Progenitor cell of endocrine pancreas (in vitro differentiated cells): ENCODE data around the gene PRDM11. TPM values are rescaled to one million over a fixed set of nuclear protein-coding genes. Genes with fewer than 3 reads are reported as not detected.
"Not testable (repeated sequence)": the region's sequence is repeated elsewhere in the genome, so short reads cannot be mapped to it uniquely, and the experiment has no call there.

Experiments used
- DNase-seq: peaks from one replicate; pipeline ENCODE4 v3.0.0; 2021; ENCODE audit warnings: low spot score; ENCODE audit not compliant: unreplicated experiment
- H3K27ac Mint-ChIP-seq: 2 replicates; pipeline ENCODE4 v1.8.0; 2021; ENCODE audit warnings: mild to moderate bottlenecking, moderate library complexity, mixed read lengths
- H3K27me3 Mint-ChIP-seq: 2 replicates; pipeline ENCODE4 v1.8.0; 2021; ENCODE audit warnings: mixed read lengths
- H3K36me3 Mint-ChIP-seq: 2 replicates; pipeline ENCODE4 v1.8.0; 2022; ENCODE audit warnings: mixed read lengths; ENCODE audit not compliant: insufficient read depth
- H3K4me1 Mint-ChIP-seq: 2 replicates; pipeline ENCODE4 v1.8.0; 2021; ENCODE audit warnings: low read depth, mixed read lengths
- H3K4me3 Mint-ChIP-seq: 2 replicates; pipeline ENCODE4 v1.8.0; 2021; ENCODE audit warnings: low read depth, mild to moderate bottlenecking, moderate library complexity, mixed read lengths
- H3K9me3 Mint-ChIP-seq: 2 replicates; pipeline ENCODE4 v1.8.0; 2021; ENCODE audit warnings: low read depth, mixed read lengths
- total RNA-seq: library from RNA; stranded (reverse); gene quantifications from 2 replicates; pipeline ENCODE4 v1.2.1, GENCODE V29; 2021
- TF ChIP-seq, protein P1 (sequence below): fragments of 200-600 bp; sonication (generic); IDR thresholded peaks from one replicate; pipeline ENCODE4 v1.5.0; 2021; ENCODE audit warnings: antibody characterized with exemption, mild to moderate bottlenecking; ENCODE audit not compliant: unreplicated experiment

The PRDM11 gene
- total RNA-seq, 1 donor from 2014 or later, result 27.1 TPM

DNA sequence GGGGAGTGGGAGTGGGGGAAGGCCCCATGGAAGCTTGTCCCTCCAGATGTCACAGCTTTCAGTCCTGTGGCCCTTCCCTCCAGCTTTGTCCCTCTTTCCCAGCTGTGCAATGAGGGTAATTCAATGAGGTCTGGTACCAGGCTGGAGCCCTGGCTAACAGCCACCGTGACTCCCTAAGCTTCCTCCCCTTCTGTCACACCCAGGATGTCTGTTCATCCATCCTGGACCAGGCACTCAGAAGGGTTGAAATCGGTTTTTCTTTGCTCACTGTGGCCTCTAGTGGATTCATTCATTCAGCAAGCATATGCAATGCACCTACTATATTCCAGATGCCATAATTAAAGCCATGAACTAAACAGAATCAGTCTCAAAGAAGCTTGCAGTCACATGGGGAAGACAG lies 101.0 kb downstream of the PRDM11 start:
- no peak overlapping the region for H3K27ac Mint-ChIP-seq
- H3K36me3 Mint-ChIP-seq, result peaks cover 8% of the 10 kb centered on the region

GRCh38 chr11:45248501-45249011 lies 102.1 kb downstream of the PRDM11 start:
- DNase-seq, result no peak
- no peak overlapping the region for H3K27ac Mint-ChIP-seq
- H3K27me3 Mint-ChIP-seq, result no peaks in the 10 kb centered on the region
- TF ChIP-seq, protein P1, sequence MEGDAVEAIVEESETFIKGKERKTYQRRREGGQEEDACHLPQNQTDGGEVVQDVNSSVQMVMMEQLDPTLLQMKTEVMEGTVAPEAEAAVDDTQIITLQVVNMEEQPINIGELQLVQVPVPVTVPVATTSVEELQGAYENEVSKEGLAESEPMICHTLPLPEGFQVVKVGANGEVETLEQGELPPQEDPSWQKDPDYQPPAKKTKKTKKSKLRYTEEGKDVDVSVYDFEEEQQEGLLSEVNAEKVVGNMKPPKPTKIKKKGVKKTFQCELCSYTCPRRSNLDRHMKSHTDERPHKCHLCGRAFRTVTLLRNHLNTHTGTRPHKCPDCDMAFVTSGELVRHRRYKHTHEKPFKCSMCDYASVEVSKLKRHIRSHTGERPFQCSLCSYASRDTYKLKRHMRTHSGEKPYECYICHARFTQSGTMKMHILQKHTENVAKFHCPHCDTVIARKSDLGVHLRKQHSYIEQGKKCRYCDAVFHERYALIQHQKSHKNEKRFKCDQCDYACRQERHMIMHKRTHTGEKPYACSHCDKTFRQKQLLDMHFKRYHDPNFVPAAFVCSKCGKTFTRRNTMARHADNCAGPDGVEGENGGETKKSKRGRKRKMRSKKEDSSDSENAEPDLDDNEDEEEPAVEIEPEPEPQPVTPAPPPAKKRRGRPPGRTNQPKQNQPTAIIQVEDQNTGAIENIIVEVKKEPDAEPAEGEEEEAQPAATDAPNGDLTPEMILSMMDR, result no peak
- peaks cover 2% of the 10 kb centered on the region for H3K4me1 Mint-ChIP-seq
- H3K4me3 Mint-ChIP-seq, result no peak overlapping the region
- H3K36me3 Mint-ChIP-seq, result peaks cover 11% of the 10 kb centered on the region
- H3K9me3 Mint-ChIP-seq, result no peaks in the 10 kb centered on the region

More for the DNA sequence above, 101.0 kb downstream of the PRDM11 start:
- H3K27me3 Mint-ChIP-seq, result no peaks in the 10 kb centered on the region
- no peaks in the 10 kb centered on the region for H3K9me3 Mint-ChIP-seq
- TF ChIP-seq, protein P1, result no peak
- DNase-seq, result no peak
- no peak overlapping the region for H3K4me3 Mint-ChIP-seq
- H3K4me1 Mint-ChIP-seq, result peaks cover 2% of the 10 kb centered on the region

- H3K4me3 Mint-ChIP-seq, DNase-seq, H3K27ac Mint-ChIP-seq, H3K27me3 Mint-ChIP-seq, H3K9me3 Mint-ChIP-seq, H3K4me1 Mint-ChIP-seq: not testable (repeated sequence)
- H3K36me3 Mint-ChIP-seq, result peaks cover 11% of the 10 kb centered on the region
Observed at GRCh38 chr11:45249372-45249771, 102.9 kb downstream of the PRDM11 start.

GRCh38 chr11:45250035-45250718 lies 103.7 kb downstream of the PRDM11 start:
- TF ChIP-seq, protein P1, result no peak
- Mint-ChIP-seq H3K9me3 (no peaks in the 10 kb centered on the region), H3K4me3 (no peak overlapping the region), H3K36me3 (peaks cover 8% of the 10 kb centered on the region), H3K27me3 (no peaks in the 10 kb centered on the region), H3K4me1 (peaks cover under 1% of the 10 kb centered on the region), H3K27ac (no peak overlapping the region)
- DNase-seq, result no peak

GRCh38 chr11:45252134-45252856 lies 105.9 kb downstream of the PRDM11 start:
- TF ChIP-seq, protein P1, result peak; percentile 86

More at GRCh38 chr11:45252134-45252856, 105.9 kb downstream of the PRDM11 start:
- Mint-ChIP-seq H3K4me3 (no peak overlapping the region), H3K27me3 (no peaks in the 10 kb centered on the region), H3K9me3 (no peaks in the 10 kb centered on the region), H3K27ac (no peak overlapping the region), H3K36me3 (peaks cover 8% of the 10 kb centered on the region), H3K4me1 (no peaks in the 10 kb centered on the region)
- DNase-seq, result peak; percentile 76
